Measurements from ENCODE around the gene MTO1. TPM values are rescaled to one million over a fixed set of nuclear protein-coding genes. Genes with fewer than 3 reads are reported as not detected.

Gene MTO1
- total RNA-seq, 1 donor from 2014 or later = 25.7 TPM

- Histone ChIP-seq H3K4me3 (no peak overlapping the region), H3K4me1 (no peaks in the 10 kb centered on the region), H3K27me3 (ENCODE audit: low read depth) (no peaks in the 10 kb centered on the region), H3K9me3 (no peaks in the 10 kb centered on the region), H3K36me3 (peaks cover 98% of the 10 kb centered on the region), H3K27ac (no peak overlapping the region)
- DNase-seq = no peak
- intact Hi-C loops (cut with DNase I) = no loop called here
- no peak for TF ChIP-seq CTCF (IDR thresholded peaks at IDR 0.05)
- no peak for ATAC-seq
These were observed 22.9 kb downstream of the MTO1 start for GRCh38 chr6:73484438-73484837.

GRCh38 chr6:73487473-73487872 is 25.9 kb downstream of the MTO1 start:
- H3K27me3 ChIP-seq (ENCODE audit: low read depth) = no peaks in the 10 kb centered on the region
- H3K4me1 ChIP-seq = no peaks in the 10 kb centered on the region
- DNase-seq (no peak), ATAC-seq (no peak)
- H3K4me3 ChIP-seq = no peak overlapping the region
- no peak for TF ChIP-seq CTCF (IDR thresholded peaks at IDR 0.05)
- peaks cover 86% of the 10 kb centered on the region for H3K36me3 ChIP-seq
- intact Hi-C loops (cut with DNase I) = no loop called here
- H3K27ac ChIP-seq = no peak overlapping the region
- H3K9me3 ChIP-seq = no peaks in the 10 kb centered on the region

DNA sequence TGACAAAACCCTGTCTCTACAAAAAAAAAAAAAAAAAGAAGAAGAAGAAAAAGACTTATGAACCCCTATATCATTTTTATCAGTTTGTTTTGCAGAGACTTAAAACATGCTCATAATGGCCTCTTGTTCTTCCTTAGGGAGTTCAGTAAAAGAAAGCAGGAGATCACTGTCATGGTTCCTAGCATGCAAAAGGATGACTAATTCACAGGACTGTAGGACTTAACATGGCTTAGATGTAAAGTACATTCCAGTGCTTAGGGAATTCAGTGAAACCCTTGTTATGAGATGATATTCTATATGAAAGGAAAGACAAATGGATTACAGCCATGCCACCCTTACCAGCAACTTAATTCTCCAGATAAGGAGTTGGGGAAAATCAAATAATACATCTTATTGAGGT is 29.8 kb downstream of the MTO1 start:
- intact Hi-C loops (cut with DNase I) = no loop called here
- no peaks in the 10 kb centered on the region for H3K9me3 ChIP-seq
- H3K27ac ChIP-seq = no peak overlapping the region
- ATAC-seq (no peak), DNase-seq (no peak)
- H3K4me1 ChIP-seq = no peaks in the 10 kb centered on the region
- no peak overlapping the region for H3K4me3 ChIP-seq
- no peak for TF ChIP-seq CTCF (IDR thresholded peaks at IDR 0.05)
- peaks cover 84% of the 10 kb centered on the region for H3K36me3 ChIP-seq
- H3K27me3 ChIP-seq (ENCODE audit: low read depth) = no peaks in the 10 kb centered on the region

GRCh38 chr6:73497915-73498314 is 36.4 kb downstream of the MTO1 start:
- no peak for DNase-seq
- Histone ChIP-seq H3K9me3 (no peaks in the 10 kb centered on the region), H3K27ac (no peak overlapping the region), H3K4me1 (peaks cover 4% of the 10 kb centered on the region), H3K4me3 (no peak overlapping the region), H3K36me3 (peaks cover 96% of the 10 kb centered on the region), H3K27me3 (ENCODE audit: low read depth) (no peaks in the 10 kb centered on the region)
- ATAC-seq = no peak
- TF ChIP-seq CTCF (IDR thresholded peaks at IDR 0.05) = no peak
- intact Hi-C loops (cut with DNase I) = no loop called here

GRCh38 chr6:73503027-73503772 is 41.7 kb downstream of the MTO1 start:
- TF ChIP-seq CTCF (IDR thresholded peaks at IDR 0.05) = no peak
- Histone ChIP-seq H3K4me1 (peaks cover 6% of the 10 kb centered on the region), H3K4me3 (no peak overlapping the region), H3K27me3 (ENCODE audit: low read depth) (no peaks in the 10 kb centered on the region), H3K36me3 (peaks cover 66% of the 10 kb centered on the region), H3K9me3 (no peaks in the 10 kb centered on the region), H3K27ac (peak overlapping the region; percentile 13)
- ATAC-seq (peak in 1 of 2 donors; percentile 45), DNase-seq (no peak)
- intact Hi-C loops (cut with DNase I) = no loop called here
